ENCODE data around the gene PRDM16. TPM values are rescaled to one million over a fixed set of nuclear protein-coding genes. Genes with fewer than 3 reads are reported as not detected.

PRDM16 gene
- total RNA-seq, 2 donors from 2014 or later = not detected

- H3K27me3 Mint-ChIP-seq = peaks cover 3% of the 10 kb centered on the region
- H3K27ac Mint-ChIP-seq = no peak overlapping the region
- H3K36me3 Mint-ChIP-seq (ENCODE audit: low read depth) = no peaks in the 10 kb centered on the region
- no peaks in the 10 kb centered on the region for H3K4me1 Mint-ChIP-seq
- no peak overlapping the region for H3K4me3 Mint-ChIP-seq
- no peak for ATAC-seq (replicated peaks)
- H3K9me3 Mint-ChIP-seq = no peaks in the 10 kb centered on the region
These were observed 2.2 kb upstream of the PRDM16 start for GRCh38 chr1:3066826-3067225.

- Mint-ChIP-seq H3K4me1 (no peaks in the 10 kb centered on the region), H3K27ac (no peak overlapping the region), H3K4me3 (no peak overlapping the region), H3K36me3 (ENCODE audit: low read depth) (no peaks in the 10 kb centered on the region), H3K27me3 (peaks cover 4% of the 10 kb centered on the region), H3K9me3 (no peaks in the 10 kb centered on the region)
- no peak for ATAC-seq (replicated peaks)
These were observed 1.7 kb upstream of the PRDM16 start for GRCh38 chr1:3067301-3067670.

DNA sequence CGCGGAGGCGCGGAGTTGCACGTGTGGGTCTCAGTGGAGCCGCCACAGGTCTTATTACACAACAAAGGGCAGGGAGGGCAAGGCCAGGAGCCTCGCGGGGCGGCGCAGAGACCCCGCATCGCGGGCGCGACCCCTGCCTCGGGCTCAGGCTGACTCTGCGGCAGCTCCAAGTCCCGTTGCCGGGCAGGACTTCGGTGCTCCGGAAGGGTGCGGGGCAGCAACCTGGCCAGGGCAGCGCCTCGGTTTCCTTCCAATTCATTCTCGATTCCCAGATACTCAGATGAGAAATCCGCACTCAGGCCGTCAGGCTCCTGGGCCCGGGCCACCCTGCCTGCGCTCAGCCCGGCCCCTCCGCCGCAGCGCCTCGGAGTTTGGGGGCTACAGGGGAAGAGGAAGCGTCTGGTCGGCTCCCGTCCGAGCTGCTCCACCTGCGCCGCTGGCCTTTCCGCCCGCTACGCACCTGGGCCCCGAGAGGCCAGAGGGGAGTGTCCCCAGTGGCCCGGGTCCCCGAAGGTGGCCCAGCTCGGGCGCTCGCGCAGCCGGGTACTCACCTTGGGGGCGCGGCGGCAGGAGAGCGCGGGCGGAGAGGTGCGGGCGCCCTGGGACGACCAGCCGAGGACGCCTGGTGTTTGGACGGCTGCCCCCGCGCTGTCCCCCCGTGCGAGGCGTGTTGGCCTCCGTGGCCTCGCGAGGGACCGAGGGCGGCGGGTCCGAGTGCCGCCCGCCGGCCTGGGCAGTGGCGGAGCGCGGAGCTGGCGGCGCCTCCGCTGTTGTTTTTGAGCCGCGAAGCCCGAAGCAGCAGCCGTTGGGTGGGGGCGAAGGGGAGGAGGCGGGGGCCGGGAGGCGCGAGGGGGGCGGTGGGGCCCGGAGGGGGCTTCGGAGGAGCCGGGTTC, 1.1 kb upstream of the PRDM16 start:
- H3K4me1 Mint-ChIP-seq = no peaks in the 10 kb centered on the region
- no peaks in the 10 kb centered on the region for H3K36me3 Mint-ChIP-seq (ENCODE audit: low read depth)
- ATAC-seq (replicated peaks) = no peak
- no peaks in the 10 kb centered on the region for H3K9me3 Mint-ChIP-seq
- H3K27me3 Mint-ChIP-seq = peaks cover 6% of the 10 kb centered on the region
- H3K4me3 Mint-ChIP-seq = no peak overlapping the region
- no peak overlapping the region for H3K27ac Mint-ChIP-seq

DNA sequence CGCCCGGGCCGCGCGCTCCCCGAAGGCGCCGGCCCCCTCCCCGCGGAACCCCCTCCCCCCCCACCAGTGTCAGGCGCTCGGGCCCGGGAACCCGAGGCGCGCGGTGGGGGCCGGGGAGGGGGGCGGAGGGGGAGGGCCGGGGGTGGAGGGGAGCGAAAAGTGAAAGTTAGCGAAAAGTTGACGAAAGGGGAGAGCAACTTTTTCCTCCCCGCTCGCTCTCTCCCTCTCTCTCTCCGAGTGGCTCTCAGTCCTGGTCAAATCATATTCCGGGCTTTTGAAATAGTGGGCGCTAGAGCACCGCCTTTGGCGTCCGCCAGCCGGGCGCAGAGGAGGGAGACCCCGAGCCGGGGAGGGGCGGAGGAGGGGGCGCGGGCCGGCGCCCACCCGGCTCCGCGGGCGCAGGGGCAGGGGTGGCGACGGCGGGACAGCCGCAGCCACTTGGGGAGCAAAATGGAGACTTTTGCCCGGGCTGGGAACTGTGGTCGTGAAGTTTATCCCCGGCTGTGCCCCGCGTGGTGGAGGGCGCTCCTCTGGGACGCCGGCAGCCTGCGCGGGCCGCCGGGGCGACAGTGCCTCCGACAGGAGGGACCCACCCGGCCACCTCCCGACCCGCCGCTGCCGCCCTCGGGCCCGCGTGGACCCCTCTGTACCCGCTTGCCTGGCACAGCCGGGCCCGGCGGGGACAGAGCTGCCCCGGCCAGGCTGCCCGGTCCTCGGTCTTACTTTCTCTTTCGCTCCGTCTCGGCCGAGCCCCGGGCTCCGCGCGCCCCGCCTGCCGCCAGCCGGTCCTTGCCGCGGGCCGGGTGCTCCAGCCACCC, 697 bp downstream of the PRDM16 start:
- no peak for ATAC-seq (replicated peaks)
- no peak overlapping the region for H3K27ac Mint-ChIP-seq
- H3K4me3 Mint-ChIP-seq = peak overlapping the region; percentile 47
- H3K27me3 Mint-ChIP-seq = peaks cover 6% of the 10 kb centered on the region
- H3K4me1 Mint-ChIP-seq = no peaks in the 10 kb centered on the region
- H3K36me3 Mint-ChIP-seq (ENCODE audit: low read depth) = no peaks in the 10 kb centered on the region
- H3K9me3 Mint-ChIP-seq = no peaks in the 10 kb centered on the region

DNA sequence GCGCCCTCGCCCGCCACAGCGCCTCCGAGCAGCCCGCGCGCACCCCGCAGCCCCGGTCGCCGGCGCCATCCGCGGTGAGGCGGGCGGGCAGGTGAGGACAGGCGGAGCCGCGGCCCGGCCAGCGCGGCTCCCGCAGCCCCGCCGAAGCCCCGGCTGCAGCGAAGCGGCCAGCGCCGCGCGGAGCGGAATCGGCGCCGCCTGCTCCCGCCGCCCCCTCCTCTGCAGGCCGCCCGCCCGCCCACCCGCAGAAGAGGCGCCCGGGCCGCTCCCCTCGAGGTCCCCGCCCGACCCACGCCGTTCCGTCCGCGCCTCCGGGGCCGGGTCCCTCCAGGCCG, 1.3 kb downstream of the PRDM16 start:
- Mint-ChIP-seq H3K4me1 (no peaks in the 10 kb centered on the region), H3K27ac (no peak overlapping the region), H3K36me3 (ENCODE audit: low read depth) (no peaks in the 10 kb centered on the region), H3K27me3 (peaks cover 3% of the 10 kb centered on the region), H3K9me3 (no peaks in the 10 kb centered on the region), H3K4me3 (no peak overlapping the region)
- no peak for ATAC-seq (replicated peaks)

DNA sequence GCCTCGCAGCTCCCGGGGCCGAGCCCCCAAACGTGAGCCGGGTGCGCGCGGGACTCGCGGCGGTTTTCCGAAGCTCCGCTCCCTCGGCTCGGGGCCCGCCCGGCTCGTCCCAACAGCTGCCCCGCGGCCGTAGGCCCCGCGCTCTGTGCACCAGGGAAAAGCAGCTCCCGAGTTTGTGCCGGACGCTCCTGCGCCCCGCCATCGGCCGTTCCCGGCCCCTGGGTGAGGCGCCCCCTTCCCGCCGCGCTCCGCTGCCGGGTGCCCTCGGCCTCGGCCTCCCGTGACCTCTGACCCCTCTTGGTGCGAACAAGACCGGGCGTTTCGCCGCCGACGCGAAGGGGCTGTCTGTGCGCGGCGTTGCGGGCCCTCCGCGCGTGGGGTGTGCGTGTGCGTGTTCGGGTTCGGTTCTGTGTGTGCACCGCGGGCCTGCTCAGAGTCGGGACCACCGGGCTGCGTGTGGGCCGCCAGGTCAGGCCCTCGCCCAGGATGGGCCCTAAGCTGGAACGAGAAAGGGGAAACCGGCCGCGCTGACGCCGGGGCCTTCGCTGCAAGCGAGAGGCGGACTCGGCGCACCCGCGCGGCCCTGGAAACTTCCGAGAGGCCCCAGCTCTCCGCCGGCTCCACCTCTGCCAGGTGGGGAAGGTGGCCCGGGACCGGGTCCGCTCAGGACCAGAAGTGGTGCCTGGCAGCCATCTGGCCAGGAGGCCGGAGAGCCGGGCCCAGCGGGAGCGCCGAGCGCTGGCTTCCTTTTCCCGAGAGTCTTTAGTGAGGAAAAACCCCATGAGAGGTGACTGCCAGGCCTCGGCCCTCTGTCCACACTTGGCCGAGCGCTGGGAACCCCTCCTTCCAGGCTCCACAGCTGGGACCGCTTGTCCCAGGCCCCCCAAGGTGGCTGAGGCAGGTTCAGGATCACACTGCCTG, 1.9 kb downstream of the PRDM16 start:
- Mint-ChIP-seq H3K27ac (no peak overlapping the region), H3K36me3 (ENCODE audit: low read depth) (no peaks in the 10 kb centered on the region), H3K4me3 (no peak overlapping the region), H3K27me3 (peaks cover 3% of the 10 kb centered on the region), H3K9me3 (no peaks in the 10 kb centered on the region), H3K4me1 (no peaks in the 10 kb centered on the region)
- no peak for ATAC-seq (replicated peaks)

- no peaks in the 10 kb centered on the region for H3K4me1 Mint-ChIP-seq
- no peak overlapping the region for H3K27ac Mint-ChIP-seq
- H3K36me3 Mint-ChIP-seq (ENCODE audit: low read depth) = no peaks in the 10 kb centered on the region
- ATAC-seq (replicated peaks) = no peak
- H3K27me3 Mint-ChIP-seq = peaks cover 3% of the 10 kb centered on the region
- H3K9me3 Mint-ChIP-seq = no peaks in the 10 kb centered on the region
- no peak overlapping the region for H3K4me3 Mint-ChIP-seq
These were observed 2.8 kb downstream of the PRDM16 start for GRCh38 chr1:3071565-3072390.

DNA sequence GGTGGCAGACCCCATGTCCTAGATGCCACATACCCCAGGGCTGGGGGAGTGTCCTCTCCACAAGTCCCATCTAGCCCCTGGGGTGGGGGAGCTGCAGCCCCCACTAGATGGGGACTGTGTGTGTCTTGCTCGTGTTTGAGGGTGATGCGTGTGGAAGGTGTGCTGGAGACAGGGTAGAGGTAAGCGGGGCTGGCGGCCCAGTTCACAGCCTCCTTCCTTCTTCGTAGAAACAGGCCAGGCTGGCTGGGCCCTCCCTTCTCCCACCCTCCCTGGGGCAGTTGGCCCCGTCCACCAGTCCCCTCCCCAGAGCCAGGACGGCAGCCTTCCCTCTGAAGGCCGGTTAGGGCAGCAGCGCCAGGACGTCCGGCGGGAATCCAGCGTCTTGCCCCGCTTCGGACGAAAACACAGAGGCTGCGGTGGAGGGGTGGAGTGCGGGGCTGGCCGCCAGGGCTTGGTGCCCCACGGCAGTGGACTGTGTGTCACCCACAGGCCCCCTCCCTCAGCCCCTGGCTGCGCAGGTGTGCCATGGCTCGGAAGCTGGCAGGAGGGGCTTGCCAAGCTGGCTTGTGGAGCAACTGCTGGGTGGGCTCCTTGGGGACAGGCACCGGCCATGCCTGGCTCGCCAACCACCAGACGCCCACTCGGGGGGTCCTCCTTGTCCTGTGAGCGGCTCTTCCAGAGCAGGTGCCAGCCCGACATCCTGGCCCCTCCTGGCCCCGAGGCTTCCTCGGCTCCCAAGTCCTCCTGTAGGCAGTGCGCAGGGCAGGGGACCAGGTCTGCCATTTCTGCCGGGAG, 3.6 kb downstream of the PRDM16 start:
- Mint-ChIP-seq H3K4me3 (no peak overlapping the region), H3K27ac (no peak overlapping the region), H3K27me3 (peaks cover 3% of the 10 kb centered on the region), H3K36me3 (ENCODE audit: low read depth) (no peaks in the 10 kb centered on the region), H3K4me1 (no peaks in the 10 kb centered on the region), H3K9me3 (no peaks in the 10 kb centered on the region)
- no peak for ATAC-seq (replicated peaks)

DNA sequence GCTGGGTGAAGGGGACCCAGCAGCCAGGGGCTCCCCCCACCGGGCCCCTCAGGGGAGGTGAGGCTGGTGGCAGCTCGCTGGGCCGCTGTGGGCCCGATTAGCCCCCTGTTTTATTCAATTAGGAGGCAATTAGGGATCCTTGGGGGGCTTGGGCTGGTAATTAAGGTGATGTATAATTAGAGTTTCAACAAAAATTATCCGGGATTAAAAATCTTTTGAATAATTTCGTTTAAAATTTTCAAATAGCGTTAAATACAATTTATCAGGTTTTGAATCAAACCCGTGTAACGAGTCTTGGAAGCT, 4.1 kb downstream of the PRDM16 start:
- peaks cover 6% of the 10 kb centered on the region for H3K27me3 Mint-ChIP-seq
- no peaks in the 10 kb centered on the region for H3K4me1 Mint-ChIP-seq
- H3K4me3 Mint-ChIP-seq = no peak overlapping the region
- H3K27ac Mint-ChIP-seq = no peak overlapping the region
- H3K9me3 Mint-ChIP-seq = no peaks in the 10 kb centered on the region
- no peaks in the 10 kb centered on the region for H3K36me3 Mint-ChIP-seq (ENCODE audit: low read depth)
- no peak for ATAC-seq (replicated peaks)

DNA sequence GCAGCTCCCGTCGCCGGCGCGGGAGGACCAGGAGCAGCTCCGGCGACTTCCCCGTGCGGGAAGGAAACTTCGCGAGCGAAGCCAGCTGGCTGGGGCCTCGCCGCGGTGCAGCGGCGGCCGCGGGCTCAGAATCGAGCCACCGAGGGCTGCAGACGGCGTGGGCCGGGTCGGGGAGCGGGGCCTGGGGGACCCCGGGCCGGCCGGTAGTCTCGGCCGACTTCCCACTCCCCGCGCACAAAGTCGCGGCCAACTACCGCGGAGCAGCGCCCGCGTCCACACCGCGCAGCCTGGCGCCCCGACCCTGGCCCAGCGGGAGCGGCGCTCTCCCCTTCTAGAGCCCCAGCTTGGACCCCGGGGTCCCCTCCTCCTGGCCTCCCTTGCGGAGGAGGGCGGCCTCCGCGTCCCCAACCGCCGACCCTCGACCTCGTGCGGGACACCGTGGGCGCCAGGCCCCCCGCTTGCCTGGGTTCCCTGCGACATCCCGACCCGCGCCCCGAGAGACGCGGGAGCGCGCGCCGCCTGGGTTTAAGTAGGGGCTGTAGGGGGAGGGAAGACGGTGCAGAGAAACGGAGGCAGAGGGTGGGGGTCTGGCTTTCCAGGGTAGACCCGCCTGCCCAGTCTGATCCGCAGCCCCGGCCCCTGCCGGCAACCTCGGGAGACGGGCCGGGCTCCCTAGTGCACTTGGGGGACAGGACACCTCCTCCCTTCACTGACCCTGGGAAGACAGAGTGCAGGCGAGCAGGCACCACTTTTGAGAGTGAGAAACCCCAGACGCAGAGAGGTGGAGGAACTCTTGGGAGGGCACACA, 4.7 kb downstream of the PRDM16 start:
- no peak overlapping the region for H3K27ac Mint-ChIP-seq
- no peak overlapping the region for H3K4me3 Mint-ChIP-seq
- ATAC-seq (replicated peaks) = no peak
- no peaks in the 10 kb centered on the region for H3K9me3 Mint-ChIP-seq
- H3K36me3 Mint-ChIP-seq (ENCODE audit: low read depth) = no peaks in the 10 kb centered on the region
- H3K4me1 Mint-ChIP-seq = no peaks in the 10 kb centered on the region
- H3K27me3 Mint-ChIP-seq = peaks cover 10% of the 10 kb centered on the region

GRCh38 chr1:3074297-3074741, 5.3 kb downstream of the PRDM16 start:
- Mint-ChIP-seq H3K27me3 (peaks cover 11% of the 10 kb centered on the region), H3K4me1 (no peaks in the 10 kb centered on the region), H3K27ac (no peak overlapping the region), H3K9me3 (no peaks in the 10 kb centered on the region), H3K36me3 (ENCODE audit: low read depth) (no peaks in the 10 kb centered on the region), H3K4me3 (no peak overlapping the region)
- no peak for ATAC-seq (replicated peaks)

GRCh38 chr1:3074800-3075199, 5.8 kb downstream of the PRDM16 start:
- Mint-ChIP-seq H3K4me3 (no peak overlapping the region), H3K27ac (no peak overlapping the region), H3K9me3 (no peaks in the 10 kb centered on the region), H3K27me3 (peaks cover 11% of the 10 kb centered on the region), H3K4me1 (no peaks in the 10 kb centered on the region), H3K36me3 (ENCODE audit: low read depth) (no peaks in the 10 kb centered on the region)
- no peak for ATAC-seq (replicated peaks)

Data from activated T-helper 17 cell treated with anti-CD3 and anti-CD28 coated beads, Interleukin-2, amount 50 U/mL, for 72 hours (primary cell).